ENCODE data around the gene COX19.

GRCh38 chr7:956031-956430, 19.3 kb downstream of the COX19 start:
- no peak for TF ChIP-seq CTCF (IDR thresholded peaks at IDR 0.05)
- TF ChIP-seq EZH2 (IDR thresholded peaks at IDR 0.05; ENCODE audit: borderline replicate concordance, insufficient read depth, low read depth, low read length, poor library complexity, severe bottlenecking), result no peak

Measured in B cell (primary cell).